Smooth muscle cell (in vitro differentiated cells): ENCODE data around the gene CHD3. TPM values are rescaled to one million over a fixed set of nuclear protein-coding genes. Genes with fewer than 3 reads are reported as not detected.
A peak's percentile ranks its signal among the peaks of the same experiment; 100 is the strongest.

Experiments used
- DNase-seq: peaks from one replicate; lab custom pipeline; 2025; ENCODE audit not compliant: unreplicated experiment; lab: John Stamatoyannopoulos, UW
- H2AFZ ChIP-seq: fragments of 200-600 bp; sonication (generic); 2 replicates; pipeline ENCODE4 v1.6.0; 2016; ENCODE audit warnings: antibody characterized with exemption, low read depth, mild to moderate bottlenecking
- H3F3A ChIP-seq: fragments of 200-600 bp; sonication (generic); 2 replicates; pipeline ENCODE4 v1.6.0; 2017; ENCODE audit warnings: antibody characterized with exemption, low read depth
- H3K27ac ChIP-seq: fragments of 200-600 bp; sonication (generic); 2 replicates; pipeline ENCODE4 v1.5.1; 2016; ENCODE audit warnings: low read depth, mild to moderate bottlenecking
- H3K27me3 ChIP-seq: fragments of 200-600 bp; sonication (generic); 2 replicates; pipeline ENCODE4 v1.6.1; 2016; ENCODE audit warnings: low read depth, mild to moderate bottlenecking
- H3K36me3 ChIP-seq: fragments of 200-600 bp; sonication (generic); 2 replicates; pipeline ENCODE4 v1.5.1; 2016; ENCODE audit warnings: low read depth
- H3K4me1 ChIP-seq: fragments of 200-600 bp; sonication (generic); 2 replicates; pipeline ENCODE4 v1.5.1; 2016; ENCODE audit warnings: low read depth
- H3K4me2 ChIP-seq: fragments of 200-600 bp; sonication (generic); 2 replicates; pipeline ENCODE4 v1.6.0; 2016; ENCODE audit warnings: mild to moderate bottlenecking
- H3K4me3 ChIP-seq: fragments of 200-600 bp; sonication (generic); 2 replicates; pipeline ENCODE4 v1.5.1; 2016; ENCODE audit warnings: mild to moderate bottlenecking
- H3K79me2 ChIP-seq: fragments of 200-600 bp; sonication (generic); 2 replicates; pipeline ENCODE4 v1.6.0; 2016; ENCODE audit warnings: low read depth, mild to moderate bottlenecking
- H3K9ac ChIP-seq: fragments of 200-600 bp; sonication (generic); 2 replicates; pipeline ENCODE4 v1.6.0; 2016; ENCODE audit warnings: low read depth
- H3K9me3 ChIP-seq: fragments of 200-600 bp; sonication (generic); replicated peaks from 2 replicates; pipeline ENCODE4 v1.5.1; 2016; ENCODE audit warnings: low read depth
- H4K20me1 ChIP-seq: fragments of 200-600 bp; sonication (generic); 2 replicates; pipeline ENCODE4 v1.6.0; 2016; ENCODE audit warnings: low read depth
- WGBS: methylation state at CpG from one replicate; pipeline ENCODE4 v1.1.7; 2016; ENCODE audit warnings: low lambda C conversion rate; 5-methylcytosine and 5-hydroxymethylcytosine counted together
- polyA plus RNA-seq: library from polyadenylated mRNA; unstranded; fragments of >200 nt; fragmentation: Nextera tagmentation; extraction: Ambion mirVana; gene quantifications from 2 replicates; pipeline ENCODE4 v1.2.1, GENCODE V29; 2016
- total RNA-seq: library from RNA; depleted of rRNA; stranded (reverse); fragments of >200 nt; gene quantifications from 2 replicates; pipeline ENCODE4 v1.2.3, GENCODE V29; 2014
- TF ChIP-seq, protein P1 (sequence below): fragments of 200-600 bp; sonication (generic); IDR thresholded peaks from 2 replicates; pipeline ENCODE4 v1.5.1; 2017; ENCODE audit warnings: borderline replicate concordance, mild to moderate bottlenecking, antibody characterized with exemption; ENCODE audit not compliant: insufficient read depth, poor library complexity, severe bottlenecking

Gene CHD3
- total and polyA plus RNA-seq, 2 experiments from 2014 or later = 16.3 to 34.9 TPM

DNA sequence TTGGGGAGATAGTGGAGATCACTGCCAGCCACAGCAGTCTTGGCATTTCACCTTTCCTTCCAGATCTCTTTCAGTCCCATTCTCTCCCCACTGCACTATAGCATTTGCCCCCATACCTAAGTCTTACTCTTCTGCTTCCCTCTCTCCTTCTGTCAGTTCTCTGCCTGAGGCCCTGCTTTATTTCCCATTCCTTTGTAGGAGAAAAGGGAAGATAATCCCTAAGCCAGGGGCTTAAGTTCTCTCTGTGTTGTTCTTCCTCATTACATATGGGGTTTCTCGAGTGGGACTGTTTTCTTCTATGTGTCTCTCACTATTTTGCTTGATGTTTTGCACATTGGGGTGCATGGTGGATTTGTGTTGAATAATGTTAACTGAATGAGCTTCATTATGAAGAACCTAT, 48.1 kb upstream of the CHD3 start:
- peak overlapping the region; percentile 90 for H3K4me2 ChIP-seq
- H3F3A ChIP-seq = peaks cover 49% of the 10 kb centered on the region
- H3K4me3 ChIP-seq = no peak overlapping the region
- TF ChIP-seq, protein P1, sequence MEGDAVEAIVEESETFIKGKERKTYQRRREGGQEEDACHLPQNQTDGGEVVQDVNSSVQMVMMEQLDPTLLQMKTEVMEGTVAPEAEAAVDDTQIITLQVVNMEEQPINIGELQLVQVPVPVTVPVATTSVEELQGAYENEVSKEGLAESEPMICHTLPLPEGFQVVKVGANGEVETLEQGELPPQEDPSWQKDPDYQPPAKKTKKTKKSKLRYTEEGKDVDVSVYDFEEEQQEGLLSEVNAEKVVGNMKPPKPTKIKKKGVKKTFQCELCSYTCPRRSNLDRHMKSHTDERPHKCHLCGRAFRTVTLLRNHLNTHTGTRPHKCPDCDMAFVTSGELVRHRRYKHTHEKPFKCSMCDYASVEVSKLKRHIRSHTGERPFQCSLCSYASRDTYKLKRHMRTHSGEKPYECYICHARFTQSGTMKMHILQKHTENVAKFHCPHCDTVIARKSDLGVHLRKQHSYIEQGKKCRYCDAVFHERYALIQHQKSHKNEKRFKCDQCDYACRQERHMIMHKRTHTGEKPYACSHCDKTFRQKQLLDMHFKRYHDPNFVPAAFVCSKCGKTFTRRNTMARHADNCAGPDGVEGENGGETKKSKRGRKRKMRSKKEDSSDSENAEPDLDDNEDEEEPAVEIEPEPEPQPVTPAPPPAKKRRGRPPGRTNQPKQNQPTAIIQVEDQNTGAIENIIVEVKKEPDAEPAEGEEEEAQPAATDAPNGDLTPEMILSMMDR = no peak
- H3K9ac ChIP-seq = peak overlapping the region; percentile 100
- H2AFZ ChIP-seq = no peak overlapping the region
- H3K27me3 ChIP-seq = no peaks in the 10 kb centered on the region
- no peaks in the 10 kb centered on the region for H3K36me3 ChIP-seq
- no peaks in the 10 kb centered on the region for H3K9me3 ChIP-seq
- H3K79me2 ChIP-seq = peaks cover 33% of the 10 kb centered on the region
- H3K27ac ChIP-seq = peak overlapping the region; percentile 100
- DNase-seq = no peak
- peaks cover 31% of the 10 kb centered on the region for H3K4me1 ChIP-seq
- H4K20me1 ChIP-seq = peaks cover 41% of the 10 kb centered on the region
- WGBS = 22% methylated on average over 1 of the region's 1 CpG

- peak overlapping the region; percentile 66 for H3K4me3 ChIP-seq
- H4K20me1 ChIP-seq = peaks cover 45% of the 10 kb centered on the region
- peaks cover 38% of the 10 kb centered on the region for H3K79me2 ChIP-seq
- H3K9ac ChIP-seq = peak overlapping the region; percentile 100
- H3K27ac ChIP-seq = peak overlapping the region; percentile 100
- peak overlapping the region; percentile 90 for H3K4me2 ChIP-seq
- peaks cover 32% of the 10 kb centered on the region for H3K4me1 ChIP-seq
- H3K9me3 ChIP-seq = no peaks in the 10 kb centered on the region
- 48% methylated on average over 1 of the region's 1 CpG for WGBS
- no peaks in the 10 kb centered on the region for H3K27me3 ChIP-seq
- no peaks in the 10 kb centered on the region for H3K36me3 ChIP-seq
- peaks cover 49% of the 10 kb centered on the region for H3F3A ChIP-seq
- no peak for DNase-seq
- no peak overlapping the region for H2AFZ ChIP-seq
- TF ChIP-seq, protein P1 = no peak
Observed at GRCh38 chr17:7840875-7841274, 47.7 kb upstream of the CHD3 start.

- no peaks in the 10 kb centered on the region for H3K9me3 ChIP-seq
- H3K9ac ChIP-seq = peak overlapping the region; percentile 100
- H3K27ac ChIP-seq = peak overlapping the region; percentile 100
- peaks cover 45% of the 10 kb centered on the region for H3F3A ChIP-seq
- WGBS = 2% methylated on average over 18 of the region's 34 CpGs
- H2AFZ ChIP-seq = no peak overlapping the region
- TF ChIP-seq, protein P1 = no peak
- peak; percentile 95 for DNase-seq
- H3K4me1 ChIP-seq = peaks cover 32% of the 10 kb centered on the region
- peak overlapping the region; percentile 66 for H3K4me3 ChIP-seq
- peaks cover 51% of the 10 kb centered on the region for H4K20me1 ChIP-seq
- H3K27me3 ChIP-seq = no peaks in the 10 kb centered on the region
- H3K79me2 ChIP-seq = peaks cover 43% of the 10 kb centered on the region
- no peaks in the 10 kb centered on the region for H3K36me3 ChIP-seq
- H3K4me2 ChIP-seq = peak overlapping the region; percentile 90
Observed at GRCh38 chr17:7841396-7841914, 47.1 kb upstream of the CHD3 start.

DNA sequence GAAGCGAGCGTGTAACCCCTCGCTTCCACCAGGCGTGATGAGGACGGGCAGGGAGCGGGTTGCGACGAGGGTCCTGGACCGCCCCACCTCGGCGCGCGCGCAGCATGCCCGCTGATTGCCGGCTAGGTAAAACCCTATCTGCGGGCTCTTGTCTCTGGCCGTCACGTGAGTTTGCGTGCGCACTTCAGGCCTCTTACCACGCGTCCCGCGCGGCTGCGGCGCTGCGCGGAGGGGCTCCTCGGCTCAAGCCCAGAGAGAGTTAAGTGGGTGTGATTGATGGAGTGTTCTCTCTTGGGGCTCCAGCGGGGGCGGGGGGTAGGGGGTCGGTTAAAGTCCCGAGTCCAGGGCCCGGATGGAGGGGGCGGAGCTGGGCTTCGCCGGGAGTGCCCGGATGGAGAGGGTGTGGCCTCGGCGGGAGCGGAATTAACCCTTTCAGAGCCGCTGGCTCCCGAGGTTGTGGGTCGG, 46.6 kb upstream of the CHD3 start:
- Histone ChIP-seq H2AFZ (no peak overlapping the region), H3K9ac (peak overlapping the region; percentile 100), H3K79me2 (peaks cover 46% of the 10 kb centered on the region), H4K20me1 (peaks cover 54% of the 10 kb centered on the region), H3K4me3 (peak overlapping the region; percentile 66), H3K9me3 (no peaks in the 10 kb centered on the region), H3F3A (peaks cover 45% of the 10 kb centered on the region), H3K27ac (peak overlapping the region; percentile 100), H3K4me2 (peak overlapping the region; percentile 90), H3K27me3 (no peaks in the 10 kb centered on the region), H3K36me3 (no peaks in the 10 kb centered on the region), H3K4me1 (peaks cover 32% of the 10 kb centered on the region)
- under 1% methylated on average over 44 of the region's 46 CpGs for WGBS
- TF ChIP-seq, protein P1 = no peak
- peak; percentile 95 for DNase-seq
